Subcutaneous adipose tissue (tissue), 4 donors: ENCODE data around the gene USP13. TPM values are rescaled to one million over a fixed set of nuclear protein-coding genes. Genes with fewer than 3 reads are reported as not detected.

Experiments
- CTCF ChIP-seq: fragments of 450-650 bp; IDR thresholded peaks from one replicate; pipeline ENCODE4 v1.5.1; 2016; ENCODE audit warnings: low read depth, mild to moderate bottlenecking, control low read depth, antibody characterized with exemption, moderate library complexity
- total RNA-seq, 4 donors: library from RNA; depleted of rRNA; stranded (reverse); fragments of >200 nt; gene quantifications; one replicate each; pipeline ENCODE4 v1.1.0, GENCODE V29; 2016

Gene USP13
- total RNA-seq, 4 donors from 2014 or later, result 9.9 to 59.0 (median 15.5) TPM

GRCh38 chr3:179671747-179672242 is 19.0 kb downstream of the USP13 start:
- TF ChIP-seq CTCF, result no peak

- no peak for TF ChIP-seq CTCF
These were observed 20.1 kb downstream of the USP13 start for GRCh38 chr3:179672918-179673317.

- no peak for TF ChIP-seq CTCF
These were observed 20.7 kb downstream of the USP13 start for GRCh38 chr3:179673523-179673922.

- TF ChIP-seq CTCF, result no peak
These were observed 23.2 kb downstream of the USP13 start for GRCh38 chr3:179676081-179676480.

GRCh38 chr3:179677884-179678283 is 25.0 kb downstream of the USP13 start:
- TF ChIP-seq CTCF, result no peak

GRCh38 chr3:179681492-179682263 is 28.8 kb downstream of the USP13 start:
- TF ChIP-seq CTCF, result no peak

GRCh38 chr3:179682426-179683080 is 29.7 kb downstream of the USP13 start:
- no peak for TF ChIP-seq CTCF
